Stomach (tissue), 4 donors: ENCODE data around the gene CDC42BPG.

Experiments used
- CTCF ChIP-seq, 7 experiments: fragments of 450-650 bp in 4 of 7; fragments of 200-600 bp in 3 of 7; sonication (generic) in 3 of 7; IDR thresholded peaks; one replicate each; pipeline ENCODE4 v1.5.1; 2016 to 2019; ENCODE audit warnings: antibody characterized with exemption in 7 of 7, control low read depth in 2 of 7, mild to moderate bottlenecking in 1 of 7
- EP300 ChIP-seq: sonication (generic); formaldehyde crosslinking; IDR thresholded peaks from one replicate; pipeline ENCODE4 v1.6.1; 2017; ENCODE audit warnings: antibody characterized with exemption
- POLR2AphosphoS5 ChIP-seq, 3 donors: sonication (generic); formaldehyde crosslinking; IDR thresholded peaks; one replicate each; pipeline ENCODE4 v1.6.1; 2016; ENCODE audit warnings: antibody characterized with exemption in 3 of 3

GRCh38 chr11:64890522-64890939 is 46.1 kb upstream of the CDC42BPG start:
- TF ChIP-seq CTCF (IDR thresholded peaks at IDR 0.05): no peak
- no peak for TF ChIP-seq POLR2AphosphoS5 (IDR thresholded peaks at IDR 0.05)
- TF ChIP-seq EP300: no peak
